HepG2 (cell line): ENCODE results near the gene CELSR3. TPM values are rescaled to one million over a fixed set of nuclear protein-coding genes. Genes with fewer than 3 reads are reported as not detected.

ENCODE experiments used
- ARNTL ChIP-seq: sonication (generic); formaldehyde crosslinking; IDR thresholded peaks from 2 replicates; pipeline ENCODE4 v1.4.0; 2020; ENCODE audit warnings: mild to moderate bottlenecking, missing genetic modification reagents
- ATF4 ChIP-seq, 2 experiments: fragments of 450-650 bp in 1 of 2; sonication (generic) in 1 of 2; formaldehyde crosslinking; IDR thresholded peaks; 2 replicates each; pipeline versions ENCODE4 v1.5.0 to v1.8.0; 2020 to 2022; ENCODE audit warnings: mild to moderate bottlenecking in 1 of 2, missing genetic modification reagents in 1 of 2
- ATM ChIP-seq: fragments of 450-650 bp; IDR thresholded peaks from 2 replicates; pipeline ENCODE4 v1.7.1; 2017; ENCODE audit warnings: mild to moderate bottlenecking, borderline replicate concordance
- CREBL2 ChIP-seq: sonication (generic); formaldehyde crosslinking; IDR thresholded peaks from 2 replicates; pipeline ENCODE4 v1.8.1; 2023; ENCODE audit warnings: missing genetic modification reagents, mild to moderate bottlenecking, borderline replicate concordance
- ELF1 ChIP-seq: sonication (generic); formaldehyde crosslinking; IDR thresholded peaks from 2 replicates; pipeline ENCODE4 v1.4.0; 2020; ENCODE audit warnings: missing genetic modification reagents
- GTF3A ChIP-seq: sonication (generic); formaldehyde crosslinking; conservative IDR thresholded peaks from 2 replicates; pipeline ENCODE4 v1.4.0; 2020; ENCODE audit warnings: mild to moderate bottlenecking, missing genetic modification reagents
- KAT8 ChIP-seq: IDR thresholded peaks from 2 replicates; pipeline ENCODE4 v1.6.1; 2016; ENCODE audit warnings: missing genetic modification reagents, missing compliant biosample characterization
- KIAA2018 ChIP-seq: sonication (generic); formaldehyde crosslinking; IDR thresholded peaks from 2 replicates; pipeline ENCODE4 v1.5.0; 2020; ENCODE audit warnings: mild to moderate bottlenecking, missing genetic modification reagents, borderline replicate concordance
- MIXL1 ChIP-seq: IDR thresholded peaks from 2 replicates; pipeline ENCODE4 v1.6.1; 2016
- TEAD3 ChIP-seq: optimal IDR thresholded peaks from 2 replicates; pipeline ENCODE3; 2016; ENCODE audit warnings: borderline replicate concordance
- ZEB1 ChIP-seq: IDR thresholded peaks from 2 replicates; pipeline ENCODE4 v1.6.1; 2012; ENCODE audit warnings: mild to moderate bottlenecking, low read depth, inconsistent platforms; ENCODE audit not compliant: insufficient replicate concordance
- ZNF274 ChIP-seq: sonication (generic); formaldehyde crosslinking; IDR thresholded peaks from 2 replicates; pipeline ENCODE4 v1.5.1; 2020; ENCODE audit warnings: mild to moderate bottlenecking, missing genetic modification reagents
- ZNF570 ChIP-seq: sonication (generic); formaldehyde crosslinking; IDR thresholded peaks from 2 replicates; pipeline ENCODE4 v1.4.0; 2020; ENCODE audit warnings: mild to moderate bottlenecking, missing genetic modification reagents, borderline replicate concordance
- ZNF670 ChIP-seq: sonication (generic); formaldehyde crosslinking; IDR thresholded peaks from 2 replicates; pipeline ENCODE4 v1.8.0; 2022; ENCODE audit warnings: mild to moderate bottlenecking, missing genetic modification reagents, borderline replicate concordance
- ZNF792 ChIP-seq: IDR thresholded peaks from 2 replicates; pipeline ENCODE4 v1.6.1; 2016
- polyA plus RNA-seq, 8 experiments: library from polyadenylated mRNA; depleted of rRNA in 3 of 8; stranded (reverse) in 7 of 8; unstranded in 1 of 8; fragments of >200 nt; fragmentation: Illumina TruSeq in 4 of 8; extraction: Trizol in 4 of 8; gene quantifications; 2 replicates each; pipeline versions ENCODE4 v1.2.1 to v1.2.3, GENCODE V29; 2011 to 2016; ENCODE audit warnings: low read depth in 4 of 8, missing spikeins in 1 of 8, mixed read lengths in 1 of 8; ENCODE audit not compliant: insufficient read depth in 1 of 8
- total RNA-seq, 5 experiments: library from RNA; depleted of rRNA; stranded (reverse); fragments of >200 nt; fragmentation: Illumina TruSeq; extraction: Trizol; gene quantifications; 2 replicates each; pipeline ENCODE4 v1.2.3, GENCODE V29; 2016; ENCODE audit warnings: low read depth in 1 of 5
- TF ChIP-seq, protein P1 (sequence below): sonication (generic); formaldehyde crosslinking; conservative IDR thresholded peaks from 2 replicates; pipeline ENCODE4 v1.4.0; 2020; ENCODE audit warnings: mild to moderate bottlenecking, missing genetic modification reagents, moderate library complexity
- TF ChIP-seq, protein P2 (sequence below): IDR thresholded peaks from 2 replicates; pipeline ENCODE4 v1.6.1; 2012; ENCODE audit warnings: inconsistent platforms

The CELSR3 gene
- total and polyA plus RNA-seq, 2 of the 13 experiments (the other 11 are each of a cell fraction or from before 2014, with no cell fraction given): 5.4 to 6.7 TPM

DNA sequence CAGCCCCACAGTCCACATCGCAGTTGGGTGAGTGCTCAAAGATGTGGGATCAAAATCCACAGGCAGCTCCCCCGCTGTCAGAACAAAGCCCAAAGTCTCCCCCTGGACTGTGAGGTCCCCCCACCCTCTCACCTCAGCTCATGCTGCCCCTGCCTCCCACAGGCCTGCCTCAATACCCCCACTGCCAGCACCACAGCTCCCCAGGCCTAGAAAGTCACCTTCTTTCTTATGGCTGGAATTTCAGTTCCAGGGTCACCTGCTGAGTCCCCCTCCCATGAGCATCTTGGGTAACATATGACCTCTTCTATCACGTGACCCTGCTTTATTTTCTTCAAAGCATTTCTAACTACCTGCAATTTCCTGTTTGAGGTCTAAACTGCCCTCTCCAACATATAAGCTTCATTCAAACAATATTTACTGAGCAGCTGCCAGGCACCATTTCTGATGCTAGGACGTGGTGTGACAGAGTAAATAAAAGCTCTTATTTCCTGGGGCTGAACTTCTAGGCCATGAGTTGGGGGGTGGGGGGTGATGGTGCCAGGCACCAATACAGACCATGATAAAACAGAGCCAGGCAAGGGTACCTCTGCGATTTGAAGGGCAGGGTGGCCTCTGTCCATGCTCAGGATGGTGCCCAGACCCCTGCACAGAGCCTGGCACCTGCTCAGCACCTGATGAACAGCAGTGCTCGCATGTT is 38.7 kb downstream of the CELSR3 start (continued):
- TF ChIP-seq, protein P1, sequence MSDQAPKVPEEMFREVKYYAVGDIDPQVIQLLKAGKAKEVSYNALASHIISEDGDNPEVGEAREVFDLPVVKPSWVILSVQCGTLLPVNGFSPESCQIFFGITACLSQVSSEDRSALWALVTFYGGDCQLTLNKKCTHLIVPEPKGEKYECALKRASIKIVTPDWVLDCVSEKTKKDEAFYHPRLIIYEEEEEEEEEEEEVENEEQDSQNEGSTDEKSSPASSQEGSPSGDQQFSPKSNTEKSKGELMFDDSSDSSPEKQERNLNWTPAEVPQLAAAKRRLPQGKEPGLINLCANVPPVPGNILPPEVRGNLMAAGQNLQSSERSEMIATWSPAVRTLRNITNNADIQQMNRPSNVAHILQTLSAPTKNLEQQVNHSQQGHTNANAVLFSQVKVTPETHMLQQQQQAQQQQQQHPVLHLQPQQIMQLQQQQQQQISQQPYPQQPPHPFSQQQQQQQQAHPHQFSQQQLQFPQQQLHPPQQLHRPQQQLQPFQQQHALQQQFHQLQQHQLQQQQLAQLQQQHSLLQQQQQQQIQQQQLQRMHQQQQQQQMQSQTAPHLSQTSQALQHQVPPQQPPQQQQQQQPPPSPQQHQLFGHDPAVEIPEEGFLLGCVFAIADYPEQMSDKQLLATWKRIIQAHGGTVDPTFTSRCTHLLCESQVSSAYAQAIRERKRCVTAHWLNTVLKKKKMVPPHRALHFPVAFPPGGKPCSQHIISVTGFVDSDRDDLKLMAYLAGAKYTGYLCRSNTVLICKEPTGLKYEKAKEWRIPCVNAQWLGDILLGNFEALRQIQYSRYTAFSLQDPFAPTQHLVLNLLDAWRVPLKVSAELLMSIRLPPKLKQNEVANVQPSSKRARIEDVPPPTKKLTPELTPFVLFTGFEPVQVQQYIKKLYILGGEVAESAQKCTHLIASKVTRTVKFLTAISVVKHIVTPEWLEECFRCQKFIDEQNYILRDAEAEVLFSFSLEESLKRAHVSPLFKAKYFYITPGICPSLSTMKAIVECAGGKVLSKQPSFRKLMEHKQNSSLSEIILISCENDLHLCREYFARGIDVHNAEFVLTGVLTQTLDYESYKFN: peak; percentile 95
- TF ChIP-seq ARNTL: peak; percentile 63; the same call in 1 of the 2 replicates
- TF ChIP-seq, protein P2, sequence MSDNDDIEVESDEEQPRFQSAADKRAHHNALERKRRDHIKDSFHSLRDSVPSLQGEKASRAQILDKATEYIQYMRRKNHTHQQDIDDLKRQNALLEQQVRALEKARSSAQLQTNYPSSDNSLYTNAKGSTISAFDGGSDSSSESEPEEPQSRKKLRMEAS: peak; percentile 62; the same call in 1 of the 2 replicates
- TF ChIP-seq ZNF670 (CRISPR knock-in tag): peak; percentile 26; the same call in 1 of the 2 replicates
- TF ChIP-seq KAT8 (CRISPR knock-in tag): peak; percentile 41; the same call in 1 of the 2 replicates
- TF ChIP-seq ATM: no peak
- peak; percentile 71 for TF ChIP-seq ZEB1
- no peak for TF ChIP-seq GTF3A (CRISPR knock-in tag)
- TF ChIP-seq ZNF792 (CRISPR knock-in tag): peak; percentile 61; the same call in 1 of the 2 replicates
- TF ChIP-seq ZNF570 (CRISPR knock-in tag): no peak
- TF ChIP-seq TEAD3 (CRISPR knock-in tag): peak; percentile 71
- TF ChIP-seq ELF1 (CRISPR knock-in tag): peak; percentile 64
- no peak for TF ChIP-seq ZNF274 (CRISPR knock-in tag)
- no peak for TF ChIP-seq CREBL2 (CRISPR knock-in tag)
- TF ChIP-seq KIAA2018: no peak
- TF ChIP-seq ATF4 (CRISPR knock-in tag; IDR thresholded peaks at IDR 0.05): 0 out of 4 replicates have a peak, but pooled peaks of 1 of the 2 experiments have one; percentile 32
- TF ChIP-seq MIXL1 (CRISPR knock-in tag): peak; percentile 59; the same call in 1 of the 2 replicates
